Measurements from ENCODE around the gene PARP9. TPM values are rescaled to one million over a fixed set of nuclear protein-coding genes. Genes with fewer than 3 reads are reported as not detected.

PARP9 gene
- total RNA-seq, 1 donor from 2014 or later = 37.9 TPM

- no peak for DNase-seq (ENCODE audit: extremely low read depth, low read depth, low spot score)
These were observed 70.8 kb downstream of the PARP9 start for GRCh38 chr3:122493296-122493695.

- no peak for DNase-seq (ENCODE audit: extremely low read depth, low read depth, low spot score)
These were observed 75.7 kb downstream of the PARP9 start for GRCh38 chr3:122488262-122488973.

- no peak for DNase-seq (ENCODE audit: extremely low read depth, low read depth, low spot score)
These were observed 79.1 kb downstream of the PARP9 start for GRCh38 chr3:122484985-122485384.

GRCh38 chr3:122481390-122481789, 82.7 kb downstream of the PARP9 start:
- no peak for DNase-seq (ENCODE audit: extremely low read depth, low read depth, low spot score)

Other genes with a start within 250 kb of the PARP9 start
- gene CSTA, start 239.1 kb downstream of the PARP9 start, total RNA-seq = not detected in 2 replicates
- gene MIX23, start 181.1 kb downstream of the PARP9 start, total RNA-seq = 18.3 and 18.9 TPM in 2 replicates
- gene FAM162A, start 180.1 kb downstream of the PARP9 start, total RNA-seq = 13.7 and 27.7 TPM in 2 replicates
- gene WDR5B, start 148.2 kb downstream of the PARP9 start, total RNA-seq = 3.5 and 3.9 TPM in 2 replicates
- gene KPNA1, start 49.4 kb downstream of the PARP9 start, total RNA-seq = 35.6 and 45.1 TPM in 2 replicates
- gene DTX3L, start within 50 bp of the PARP9 start, total RNA-seq = 43.0 and 48.7 TPM in 2 replicates
- gene PARP15, start 13.3 kb upstream of the PARP9 start, total RNA-seq = 1.1 and 4.3 TPM in 2 replicates
- gene PARP14, start 116.5 kb upstream of the PARP9 start, total RNA-seq = 82.4 and 134 TPM in 2 replicates
- gene HSPBAP1, start 229.5 kb upstream of the PARP9 start, total RNA-seq = 4.1 and 6.4 TPM in 2 replicates
- gene SLC49A4, start 230.8 kb upstream of the PARP9 start, total RNA-seq = 13.8 and 14.4 TPM in 2 replicates